ENCODE data around the gene SGPL1.

Gene SGPL1

DNA sequence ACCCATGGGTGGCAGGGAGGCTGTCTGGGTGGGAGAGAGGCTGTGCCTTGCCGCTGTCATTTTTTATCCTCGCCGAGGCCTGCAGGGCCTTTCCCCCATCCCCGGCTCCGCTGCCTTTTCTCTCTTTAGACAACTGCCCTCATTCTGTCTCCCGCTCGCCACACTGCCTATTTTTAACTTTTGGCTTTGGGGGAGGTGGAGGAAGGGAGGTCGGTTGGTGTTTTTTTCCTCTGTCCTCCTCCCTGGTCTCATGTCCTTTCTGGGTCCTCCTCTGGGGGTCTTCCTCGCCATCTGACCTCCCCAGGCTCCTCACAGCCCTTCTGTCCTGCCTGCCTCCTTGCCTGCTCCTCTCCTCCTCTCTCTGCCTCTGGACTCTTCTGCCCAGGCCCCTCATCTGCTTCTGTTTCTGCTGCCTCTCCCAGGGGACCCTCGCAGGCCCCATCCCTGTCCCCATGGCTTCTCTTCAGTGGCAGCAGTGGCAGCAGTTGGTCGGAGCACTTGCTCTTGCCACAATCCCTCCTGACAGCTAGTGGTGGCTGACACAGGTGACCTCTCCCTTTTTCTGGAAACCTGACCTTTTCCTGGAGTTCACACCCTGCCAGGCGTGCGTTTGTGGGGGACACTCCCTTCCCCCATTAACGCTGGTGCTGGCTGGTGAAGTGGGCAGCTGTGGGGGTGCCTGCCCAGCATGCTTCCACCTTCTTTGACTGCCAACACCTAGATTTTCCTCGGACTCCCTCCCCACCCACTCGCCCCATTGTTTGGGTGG, 92.1 kb downstream of the SGPL1 start:
- no peak for DNase-seq (ENCODE audit: extremely low read depth, insufficient read length)
- no peaks in the 10 kb centered on the region for H3K36me3 ChIP-seq (ENCODE audit: control insufficient read depth, insufficient read depth, low read length)
- peaks cover 2% of the 10 kb centered on the region; the same call in 1 of the 2 replicates for H3K27me3 ChIP-seq (replicated peaks; ENCODE audit: control insufficient read depth, insufficient read depth, low read length)
- TF ChIP-seq, protein P1, sequence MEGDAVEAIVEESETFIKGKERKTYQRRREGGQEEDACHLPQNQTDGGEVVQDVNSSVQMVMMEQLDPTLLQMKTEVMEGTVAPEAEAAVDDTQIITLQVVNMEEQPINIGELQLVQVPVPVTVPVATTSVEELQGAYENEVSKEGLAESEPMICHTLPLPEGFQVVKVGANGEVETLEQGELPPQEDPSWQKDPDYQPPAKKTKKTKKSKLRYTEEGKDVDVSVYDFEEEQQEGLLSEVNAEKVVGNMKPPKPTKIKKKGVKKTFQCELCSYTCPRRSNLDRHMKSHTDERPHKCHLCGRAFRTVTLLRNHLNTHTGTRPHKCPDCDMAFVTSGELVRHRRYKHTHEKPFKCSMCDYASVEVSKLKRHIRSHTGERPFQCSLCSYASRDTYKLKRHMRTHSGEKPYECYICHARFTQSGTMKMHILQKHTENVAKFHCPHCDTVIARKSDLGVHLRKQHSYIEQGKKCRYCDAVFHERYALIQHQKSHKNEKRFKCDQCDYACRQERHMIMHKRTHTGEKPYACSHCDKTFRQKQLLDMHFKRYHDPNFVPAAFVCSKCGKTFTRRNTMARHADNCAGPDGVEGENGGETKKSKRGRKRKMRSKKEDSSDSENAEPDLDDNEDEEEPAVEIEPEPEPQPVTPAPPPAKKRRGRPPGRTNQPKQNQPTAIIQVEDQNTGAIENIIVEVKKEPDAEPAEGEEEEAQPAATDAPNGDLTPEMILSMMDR (IDR thresholded peaks at IDR 0.05; ENCODE audit: insufficient read depth, low read length, poor library complexity, severe bottlenecking): no peak
- H3K4me3 ChIP-seq (replicated peaks; ENCODE audit: low read depth, low read length): no peak overlapping the region

DNA sequence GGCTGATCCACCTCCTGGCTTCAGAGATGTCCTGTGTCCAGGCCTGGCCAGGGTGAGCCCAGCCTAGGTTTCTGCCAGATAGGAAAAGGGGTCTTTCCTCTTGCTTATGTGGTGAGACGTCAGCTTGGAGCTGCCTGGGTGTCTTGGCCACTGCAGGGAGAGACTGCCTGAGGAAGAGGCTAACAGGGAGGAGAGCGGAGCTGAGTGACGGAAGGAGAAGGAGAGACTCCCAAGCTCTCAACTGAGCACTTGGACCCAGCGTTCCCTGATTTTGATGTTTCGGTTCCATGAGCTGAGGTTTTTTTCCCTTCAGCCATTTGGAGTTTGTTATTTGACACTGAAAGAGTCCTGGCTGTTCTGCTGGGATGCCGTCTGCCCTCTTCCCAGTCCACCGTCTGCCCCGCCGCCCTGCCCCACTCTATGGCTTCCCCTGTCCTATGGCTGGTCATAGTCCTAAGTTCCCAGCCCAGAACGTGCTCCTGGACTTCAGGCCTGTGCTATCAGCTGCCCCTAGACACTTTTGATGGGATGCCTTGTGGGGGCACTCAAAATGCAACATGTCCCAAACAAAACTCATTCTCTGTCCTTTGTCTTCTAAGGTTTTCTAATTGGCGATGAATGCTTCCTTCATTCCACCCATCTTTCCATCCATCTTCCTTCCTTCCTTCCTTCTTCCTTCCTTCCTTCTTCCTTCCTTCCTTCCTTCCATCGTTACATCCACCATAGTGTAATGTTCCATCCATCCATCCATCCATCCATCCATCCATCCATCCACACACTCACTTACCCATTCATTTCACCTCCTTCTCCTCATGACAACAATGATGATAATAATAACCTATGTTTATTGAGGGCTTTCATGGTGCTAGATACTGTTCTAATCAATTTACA, 92.9 kb downstream of the SGPL1 start:
- TF ChIP-seq, protein P1 (IDR thresholded peaks at IDR 0.05; ENCODE audit: insufficient read depth, low read length, poor library complexity, severe bottlenecking): no peak
- H3K36me3 ChIP-seq (ENCODE audit: control insufficient read depth, insufficient read depth, low read length): no peaks in the 10 kb centered on the region
- H3K27me3 ChIP-seq (replicated peaks; ENCODE audit: control insufficient read depth, insufficient read depth, low read length): peaks cover 2% of the 10 kb centered on the region; the same call in 1 of the 2 replicates
- no peak overlapping the region for H3K4me3 ChIP-seq (replicated peaks; ENCODE audit: low read depth, low read length)
- no peak for DNase-seq (ENCODE audit: extremely low read depth, insufficient read length)

DNA sequence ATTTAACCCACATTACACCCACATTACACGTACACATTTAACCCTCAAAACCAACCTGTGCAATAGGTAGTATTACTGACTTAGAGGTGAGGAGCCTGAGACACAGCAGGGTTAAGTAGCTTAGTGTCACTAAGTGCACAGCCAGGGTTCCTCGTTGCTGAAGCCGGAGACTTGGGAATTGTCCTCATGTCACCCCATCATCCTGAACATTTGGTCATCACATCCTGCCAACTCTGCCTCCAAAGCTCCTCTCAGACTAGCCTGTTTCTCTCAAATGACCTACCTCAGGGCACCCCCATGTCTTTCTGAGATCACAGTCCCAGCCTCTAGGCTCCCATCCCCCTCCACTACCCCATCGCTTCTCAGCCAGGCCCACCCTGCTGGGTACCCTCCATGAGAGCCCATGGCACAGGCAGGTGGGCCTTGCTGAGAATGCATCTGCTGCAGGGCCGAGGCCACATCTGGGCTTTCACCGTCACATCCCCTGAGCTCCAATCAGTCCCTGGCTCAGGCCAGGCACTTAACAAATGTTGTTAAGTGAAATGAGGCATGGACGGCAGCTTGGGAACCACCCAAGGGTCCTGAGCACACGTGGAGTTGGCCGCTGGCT, 93.7 kb downstream of the SGPL1 start:
- TF ChIP-seq, protein P1 (IDR thresholded peaks at IDR 0.05; ENCODE audit: insufficient read depth, low read length, poor library complexity, severe bottlenecking): no peak
- no peaks in the 10 kb centered on the region for H3K36me3 ChIP-seq (ENCODE audit: control insufficient read depth, insufficient read depth, low read length)
- no peak overlapping the region for H3K4me3 ChIP-seq (replicated peaks; ENCODE audit: low read depth, low read length)
- H3K27me3 ChIP-seq (replicated peaks; ENCODE audit: control insufficient read depth, insufficient read depth, low read length): peaks cover 2% of the 10 kb centered on the region; the same call in 1 of the 2 replicates
- no peak for DNase-seq (ENCODE audit: extremely low read depth, insufficient read length)

DNA sequence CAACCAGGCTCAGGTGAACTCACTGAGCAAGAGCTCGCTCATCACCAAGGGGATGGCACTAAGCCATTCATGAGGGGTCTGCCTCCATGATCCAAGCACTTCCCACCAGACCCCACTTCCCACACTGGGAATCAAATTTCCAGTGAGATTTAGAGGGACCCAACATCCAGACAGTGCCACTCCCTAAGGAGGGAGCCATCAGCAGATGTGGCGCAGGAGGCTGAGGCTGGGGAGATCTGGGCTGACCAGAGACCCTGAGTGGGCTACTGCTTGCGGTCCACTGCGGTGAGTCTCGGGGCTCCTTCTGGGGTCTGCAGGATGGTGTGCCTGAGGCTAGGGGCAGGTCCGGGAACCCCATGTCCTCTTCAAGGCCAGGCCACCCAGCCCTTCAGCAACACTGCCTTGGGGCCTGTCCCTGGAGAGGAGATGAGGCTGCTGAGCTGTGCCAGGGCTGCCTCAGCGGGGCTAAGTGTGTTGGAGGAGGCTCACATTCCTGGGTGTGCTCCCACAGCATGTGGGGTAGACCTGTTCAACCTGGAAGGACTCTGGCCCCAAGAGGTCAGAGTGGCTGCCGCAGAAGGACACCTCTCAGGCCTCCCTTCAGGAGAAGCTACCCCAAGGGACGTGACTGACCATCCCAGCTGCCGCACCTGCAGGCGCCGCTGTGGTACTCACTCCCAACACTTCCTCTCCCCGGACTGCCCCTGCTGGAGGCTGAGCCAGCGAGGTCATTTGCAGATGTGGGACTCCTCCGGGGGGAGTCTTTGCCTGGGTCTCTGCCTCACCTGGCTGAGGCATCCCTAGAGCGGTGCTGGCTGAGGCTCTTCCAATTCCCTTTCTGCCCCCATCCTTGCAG, 95.0 kb downstream of the SGPL1 start:
- TF ChIP-seq, protein P1 (IDR thresholded peaks at IDR 0.05; ENCODE audit: insufficient read depth, low read length, poor library complexity, severe bottlenecking): no peak
- no peaks in the 10 kb centered on the region for H3K36me3 ChIP-seq (ENCODE audit: control insufficient read depth, insufficient read depth, low read length)
- H3K4me3 ChIP-seq (replicated peaks; ENCODE audit: low read depth, low read length): no peak overlapping the region
- H3K27me3 ChIP-seq (replicated peaks; ENCODE audit: control insufficient read depth, insufficient read depth, low read length): peaks cover 2% of the 10 kb centered on the region; the same call in 1 of the 2 replicates
- no peak for DNase-seq (ENCODE audit: extremely low read depth, insufficient read length)

DNA sequence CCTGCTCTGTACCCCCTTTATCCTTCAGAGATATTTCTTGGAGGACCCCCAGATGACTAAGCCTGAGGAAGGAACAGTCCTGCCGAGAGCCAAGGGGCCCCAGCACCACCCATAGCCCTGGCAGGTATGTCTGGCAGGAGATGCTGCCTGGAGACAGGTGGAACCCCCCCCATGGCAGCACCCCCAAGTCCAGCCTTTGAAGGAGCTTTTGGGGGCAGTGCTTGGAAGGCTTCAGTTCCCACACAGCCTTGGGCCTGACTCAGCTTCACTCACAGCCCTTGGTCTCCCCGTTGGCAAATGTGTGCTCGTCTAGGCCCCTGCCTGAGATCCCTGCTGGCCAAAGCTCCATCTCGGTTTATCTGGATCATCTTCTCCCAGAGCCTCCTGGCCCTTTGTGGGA, 95.6 kb downstream of the SGPL1 start:
- Histone ChIP-seq H3K27me3 (replicated peaks; ENCODE audit: control insufficient read depth, insufficient read depth, low read length) (no peaks in the 10 kb centered on the region; the same call in 1 of the 2 replicates), H3K36me3 (ENCODE audit: control insufficient read depth, insufficient read depth, low read length) (no peaks in the 10 kb centered on the region), H3K4me3 (replicated peaks; ENCODE audit: low read depth, low read length) (no peak overlapping the region)
- TF ChIP-seq, protein P1 (IDR thresholded peaks at IDR 0.05; ENCODE audit: insufficient read depth, low read length, poor library complexity, severe bottlenecking): no peak
- no peak for DNase-seq (ENCODE audit: extremely low read depth, insufficient read length)
